ENCODE data around the gene TTC17. TPM values are rescaled to one million over a fixed set of nuclear protein-coding genes. Genes with fewer than 3 reads are reported as not detected.

The TTC17 gene
- total RNA-seq, 1 donor from 2014 or later = 60.3 TPM

DNA sequence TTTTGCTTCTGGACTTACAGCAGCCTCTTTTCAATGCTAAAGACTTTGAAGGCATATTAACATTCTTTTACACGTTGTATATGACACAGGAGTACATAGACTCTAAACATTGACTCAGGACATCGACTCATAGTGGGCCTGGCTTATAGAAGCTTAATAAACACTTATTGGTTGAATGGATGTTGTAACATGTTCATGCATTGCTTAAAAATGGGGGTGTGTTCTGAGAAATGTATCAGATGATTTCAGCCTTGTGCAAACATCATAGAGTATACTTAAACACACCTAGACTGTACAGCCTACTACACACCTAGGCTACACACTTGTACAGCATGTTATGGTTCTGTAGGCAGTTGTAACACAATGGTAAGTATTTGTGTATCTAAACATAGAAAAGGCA lies 17.9 kb downstream of the TTC17 start:
- no peak overlapping the region for H3K4me3 ChIP-seq
- H3K9me3 ChIP-seq = no peaks in the 10 kb centered on the region
- no peak overlapping the region for H3K27ac ChIP-seq
- intact Hi-C loops (cut with DNase I) = no loop called here
- TF ChIP-seq, protein P1, sequence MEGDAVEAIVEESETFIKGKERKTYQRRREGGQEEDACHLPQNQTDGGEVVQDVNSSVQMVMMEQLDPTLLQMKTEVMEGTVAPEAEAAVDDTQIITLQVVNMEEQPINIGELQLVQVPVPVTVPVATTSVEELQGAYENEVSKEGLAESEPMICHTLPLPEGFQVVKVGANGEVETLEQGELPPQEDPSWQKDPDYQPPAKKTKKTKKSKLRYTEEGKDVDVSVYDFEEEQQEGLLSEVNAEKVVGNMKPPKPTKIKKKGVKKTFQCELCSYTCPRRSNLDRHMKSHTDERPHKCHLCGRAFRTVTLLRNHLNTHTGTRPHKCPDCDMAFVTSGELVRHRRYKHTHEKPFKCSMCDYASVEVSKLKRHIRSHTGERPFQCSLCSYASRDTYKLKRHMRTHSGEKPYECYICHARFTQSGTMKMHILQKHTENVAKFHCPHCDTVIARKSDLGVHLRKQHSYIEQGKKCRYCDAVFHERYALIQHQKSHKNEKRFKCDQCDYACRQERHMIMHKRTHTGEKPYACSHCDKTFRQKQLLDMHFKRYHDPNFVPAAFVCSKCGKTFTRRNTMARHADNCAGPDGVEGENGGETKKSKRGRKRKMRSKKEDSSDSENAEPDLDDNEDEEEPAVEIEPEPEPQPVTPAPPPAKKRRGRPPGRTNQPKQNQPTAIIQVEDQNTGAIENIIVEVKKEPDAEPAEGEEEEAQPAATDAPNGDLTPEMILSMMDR (IDR thresholded peaks at IDR 0.05) = no peak
- H3K36me3 ChIP-seq = peaks cover 8% of the 10 kb centered on the region in 2 donors
- no peaks in the 10 kb centered on the region for H3K4me1 ChIP-seq
- no peaks in the 10 kb centered on the region for H3K27me3 ChIP-seq
- DNase-seq (ENCODE audit: low spot score in 2 of 2) = no peak

DNA sequence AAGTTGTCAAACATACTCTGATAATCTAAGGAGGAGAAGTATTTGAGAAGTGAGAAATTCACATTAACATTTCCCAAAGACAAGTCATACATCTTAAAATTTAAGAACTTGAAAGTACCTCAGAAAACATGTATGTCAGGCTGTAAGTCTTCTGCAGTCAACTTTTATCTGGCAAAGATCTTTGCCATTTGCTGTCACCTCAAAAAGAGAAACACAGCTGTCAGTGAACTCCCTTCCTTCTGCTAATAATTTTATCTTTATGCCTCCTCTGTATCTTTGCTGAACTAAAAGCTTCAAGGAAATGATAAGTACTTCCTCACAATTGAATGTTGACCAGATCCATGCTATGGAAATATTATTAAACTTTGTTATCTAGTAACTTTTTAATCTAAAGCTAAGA lies 18.7 kb downstream of the TTC17 start:
- no peak overlapping the region for H3K27ac ChIP-seq
- peaks cover 8 to 15% of the 10 kb centered on the region in 2 donors for H3K36me3 ChIP-seq
- intact Hi-C loops (cut with DNase I) = no loop called here
- no peaks in the 10 kb centered on the region for H3K27me3 ChIP-seq
- TF ChIP-seq, protein P1 (IDR thresholded peaks at IDR 0.05) = no peak
- no peaks in the 10 kb centered on the region for H3K9me3 ChIP-seq
- H3K4me3 ChIP-seq = no peak overlapping the region
- no peaks in the 10 kb centered on the region for H3K4me1 ChIP-seq
- DNase-seq (ENCODE audit: low spot score in 2 of 2) = no peak

DNA sequence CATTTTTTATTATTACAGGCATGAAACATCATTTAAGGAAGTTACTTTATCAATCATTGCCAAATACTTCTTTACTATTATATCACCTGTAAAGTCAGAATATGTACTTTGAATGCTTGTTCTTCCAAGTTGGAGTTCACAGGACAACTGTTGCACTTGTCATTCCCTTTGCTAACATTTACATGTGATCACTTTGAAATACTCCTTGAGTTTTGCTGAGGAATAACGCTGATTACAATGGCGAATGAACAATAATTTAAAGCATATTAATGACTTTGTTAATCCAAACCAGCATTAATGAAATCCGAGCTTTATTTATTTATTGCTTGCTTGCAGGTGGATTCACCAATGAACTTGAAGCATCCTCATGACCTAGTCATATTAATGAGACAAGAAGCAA lies 20.2 kb downstream of the TTC17 start:
- H3K27me3 ChIP-seq = no peaks in the 10 kb centered on the region

DNA sequence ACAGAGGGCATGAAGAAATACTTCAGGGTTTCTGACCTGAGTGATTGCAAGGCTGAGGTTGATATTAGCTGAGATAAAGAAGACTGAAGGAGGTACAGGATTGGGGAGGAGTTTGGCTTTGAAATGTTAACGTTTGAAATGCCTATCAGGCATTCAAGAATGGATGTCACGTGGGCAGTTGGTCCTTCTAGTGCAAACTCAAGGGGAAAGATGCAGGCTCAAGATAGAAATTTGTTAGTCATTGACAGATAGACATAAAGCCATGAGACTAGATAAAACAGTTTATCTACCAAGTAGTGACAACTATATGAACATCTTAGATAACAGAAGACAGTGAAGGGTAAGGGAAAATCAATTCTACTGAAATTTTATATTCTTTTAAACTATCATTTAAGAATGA lies 23.1 kb downstream of the TTC17 start:
- H3K27ac ChIP-seq = no peak overlapping the region
- H3K36me3 ChIP-seq = peaks cover 8 to 24% of the 10 kb centered on the region in 2 donors
- no peaks in the 10 kb centered on the region for H3K9me3 ChIP-seq
- intact Hi-C loops (cut with DNase I) = no loop called here
- H3K4me3 ChIP-seq = no peak overlapping the region
- H3K27me3 ChIP-seq = no peaks in the 10 kb centered on the region
- TF ChIP-seq, protein P1 (IDR thresholded peaks at IDR 0.05) = no peak
- no peak for DNase-seq (ENCODE audit: low spot score in 2 of 2)
- no peaks in the 10 kb centered on the region for H3K4me1 ChIP-seq

More for the DNA sequence above, 20.2 kb downstream of the TTC17 start:
- intact Hi-C loops (cut with DNase I) = no loop called here
- Histone ChIP-seq H3K36me3 (peaks cover 8 to 19% of the 10 kb centered on the region in 2 donors), H3K27ac (no peak overlapping the region), H3K4me3 (no peak overlapping the region), H3K9me3 (no peaks in the 10 kb centered on the region), H3K4me1 (no peaks in the 10 kb centered on the region)
- TF ChIP-seq, protein P1 (IDR thresholded peaks at IDR 0.05) = no peak
- no peak for DNase-seq (ENCODE audit: low spot score in 2 of 2)

DNA sequence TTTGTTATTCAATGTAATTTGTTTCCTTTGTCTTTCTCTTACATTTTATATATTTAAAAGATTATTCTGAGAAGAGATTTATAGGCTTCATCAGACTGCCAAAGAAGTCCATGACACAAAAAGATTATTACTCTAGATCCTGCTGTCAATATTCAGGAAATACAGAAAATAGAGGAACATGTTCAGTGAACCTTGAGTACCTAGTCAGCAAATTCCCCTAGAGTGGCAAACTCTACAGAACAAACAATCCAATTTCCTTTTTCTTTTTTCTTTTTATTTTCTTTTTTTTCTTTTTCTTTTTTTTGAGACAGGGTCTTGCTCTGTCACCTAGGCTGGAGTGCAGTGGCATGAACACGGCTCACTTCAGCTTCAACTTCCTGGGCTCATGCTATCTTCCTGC lies 23.9 kb downstream of the TTC17 start:
- TF ChIP-seq, protein P1 (IDR thresholded peaks at IDR 0.05) = no peak
- Histone ChIP-seq H3K27me3 (no peaks in the 10 kb centered on the region), H3K4me1 (no peaks in the 10 kb centered on the region), H3K27ac (no peak overlapping the region), H3K9me3 (no peaks in the 10 kb centered on the region), H3K36me3 (peaks cover 11 to 23% of the 10 kb centered on the region in 2 donors), H3K4me3 (no peak overlapping the region)
- no peak for DNase-seq (ENCODE audit: low spot score in 2 of 2)
- intact Hi-C loops (cut with DNase I) = no loop called here

DNA sequence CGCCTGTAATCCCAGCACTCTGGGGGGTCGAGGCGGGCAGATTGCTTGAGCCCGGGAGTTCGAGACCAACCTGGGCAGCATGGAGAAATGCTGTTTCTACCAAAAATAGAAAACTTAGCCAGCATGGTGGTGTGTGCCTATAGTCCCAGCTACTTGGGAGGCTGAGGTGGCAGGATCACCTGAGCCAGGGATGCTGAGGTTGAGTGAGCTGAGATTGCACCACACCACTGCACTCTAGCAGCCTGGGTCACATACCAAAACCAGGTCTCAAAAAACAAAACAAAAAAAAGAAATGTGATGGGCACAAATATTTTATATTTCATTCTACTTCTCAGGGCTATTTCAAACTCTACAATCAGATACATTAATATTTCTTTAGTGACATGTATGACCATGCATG lies 25.7 kb downstream of the TTC17 start:
- Histone ChIP-seq H3K9me3 (no peaks in the 10 kb centered on the region), H3K4me3 (no peak overlapping the region), H3K36me3 (peaks cover 12 to 28% of the 10 kb centered on the region in 2 donors), H3K27me3 (no peaks in the 10 kb centered on the region), H3K4me1 (no peaks in the 10 kb centered on the region), H3K27ac (no peak overlapping the region)
- intact Hi-C loops (cut with DNase I) = no loop called here
- DNase-seq (ENCODE audit: low spot score in 2 of 2) = no peak
- TF ChIP-seq, protein P1 (IDR thresholded peaks at IDR 0.05) = no peak
